Endodermal cell (in vitro differentiated cells): ENCODE data around the gene MS4A18. TPM values are rescaled to one million over a fixed set of nuclear protein-coding genes. Genes with fewer than 3 reads are reported as not detected.

Experiments used
- DNase-seq: peaks from one replicate; pipeline ENCODE4 v3.0.0-alpha.2; 2017
- H3K27ac ChIP-seq: 2 replicates; pipeline ENCODE4 v1.5.1; 2013; ENCODE audit warnings: mild to moderate bottlenecking, low read depth, low read length, moderate library complexity
- H3K27me3 ChIP-seq: 2 replicates; pipeline ENCODE4 v1.6.1; 2013; ENCODE audit warnings: mild to moderate bottlenecking, low read length, moderate library complexity; ENCODE audit not compliant: insufficient read depth, control insufficient read depth, poor library complexity, severe bottlenecking
- H3K36me3 ChIP-seq: 2 replicates; pipeline ENCODE4 v1.7.0; 2013; ENCODE audit warnings: mild to moderate bottlenecking, low read length, moderate library complexity; ENCODE audit not compliant: control insufficient read depth, insufficient read depth
- H3K4me1 ChIP-seq: one replicate; pipeline ENCODE4 v1.7.0; 2013; ENCODE audit warnings: low read length; ENCODE audit not compliant: control insufficient read depth, insufficient read depth
- H3K4me3 ChIP-seq: 2 replicates; pipeline ENCODE4 v1.5.1; 2013; ENCODE audit warnings: mild to moderate bottlenecking, low read length, moderate library complexity
- H3K9ac ChIP-seq: 2 replicates; pipeline ENCODE4 v1.6.1; 2013; ENCODE audit warnings: mild to moderate bottlenecking, low read length, moderate library complexity; ENCODE audit not compliant: poor library complexity, severe bottlenecking; ENCODE audit errors: extremely low read depth
- H3K9me3 ChIP-seq: 2 replicates; pipeline ENCODE4 v1.6.1; 2013; ENCODE audit warnings: mild to moderate bottlenecking, low read length, moderate library complexity; ENCODE audit not compliant: control insufficient read depth
- H3K27ac Mint-ChIP-seq: 2 replicates; pipeline ENCODE4 v1.8.0; 2020; ENCODE audit warnings: mixed read lengths
- H3K27me3 Mint-ChIP-seq: 2 replicates; pipeline ENCODE4 v1.8.0; 2021; ENCODE audit warnings: mild to moderate bottlenecking, mixed read lengths; ENCODE audit not compliant: insufficient read depth
- H3K36me3 Mint-ChIP-seq: 2 replicates; pipeline ENCODE4 v1.8.0; 2020; ENCODE audit warnings: low read depth, mixed read lengths
- H3K4me1 Mint-ChIP-seq: 2 replicates; pipeline ENCODE4 v1.8.0; 2020; ENCODE audit warnings: mixed read lengths
- H3K4me3 Mint-ChIP-seq: 2 replicates; pipeline ENCODE4 v1.8.0; 2020; ENCODE audit warnings: mild to moderate bottlenecking, moderate library complexity, mixed read lengths
- H3K9me3 Mint-ChIP-seq: 2 replicates; pipeline ENCODE4 v1.8.0; 2020; ENCODE audit warnings: mild to moderate bottlenecking, mixed read lengths
- CTCF ChIP-seq: fragments of 200-600 bp; sonication (generic); conservative IDR thresholded peaks from 2 replicates; pipeline ENCODE4 v1.5.0; 2021; ENCODE audit warnings: antibody characterized with exemption, mild to moderate bottlenecking
- WGBS, 2 experiments: methylation state at CpG; one replicate each; pipeline versions ENCODE4 v1.1.5 to v1.1.7; 2013; ENCODE audit warnings: missing lambda C conversion rate in 2 of 2, mixed read lengths in 1 of 2; ENCODE audit not compliant: insufficient coverage in 1 of 2, insufficient read length in 1 of 2; 5-methylcytosine and 5-hydroxymethylcytosine counted together
- total RNA-seq, 2 donors: library from RNA; stranded (reverse); fragmentation: NEBNext Ultra II Directional in 1 of 2; extraction: Animal tissue kit (Norgen Biotek cat#: 25700) in 1 of 2; gene quantifications; 2 replicates in 1 of 2; 3 replicates in 1 of 2; pipeline ENCODE4 v1.2.1, GENCODE V29; 2021

The MS4A18 gene
- total RNA-seq, 2 donors from 2014 or later = not detected

GRCh38 chr11:60792521-60792920 lies 68.0 kb downstream of the MS4A18 start:
- H3K9ac ChIP-seq = no peak overlapping the region
- TF ChIP-seq CTCF = no peak
- Mint-ChIP-seq H3K4me1 (no peaks in the 10 kb centered on the region), H3K9me3 (peaks cover 51% of the 10 kb centered on the region), H3K27me3 (peaks cover 15% of the 10 kb centered on the region), H3K4me3 (no peak overlapping the region), H3K27ac (no peak overlapping the region), H3K36me3 (no peaks in the 10 kb centered on the region)
- no peaks in the 10 kb centered on the region for H3K27me3 ChIP-seq
- no peaks in the 10 kb centered on the region for H3K36me3 ChIP-seq
- peaks cover 6% of the 10 kb centered on the region for H3K9me3 ChIP-seq
- no peak for DNase-seq
- H3K4me3 ChIP-seq = no peak overlapping the region
- WGBS, 2 experiments = 81 to 83% methylated on average over 3 of the region's 3 CpGs
- no peak overlapping the region for H3K27ac ChIP-seq
- H3K4me1 ChIP-seq = no peaks in the 10 kb centered on the region

Other genes starting within 250 kb of the MS4A18 start
- gene MS4A12, start 231.9 kb upstream of the MS4A18 start, total RNA-seq = not detected
- not detected for gene MS4A13, start 209.3 kb upstream of the MS4A18 start, total RNA-seq
- not detected for gene MS4A8, start 25.1 kb upstream of the MS4A18 start, total RNA-seq
- gene MS4A15, start 32.1 kb downstream of the MS4A18 start, total RNA-seq = not detected
- not detected for gene MS4A10, start 60.6 kb downstream of the MS4A18 start, total RNA-seq
- gene CCDC86, start 117.4 kb downstream of the MS4A18 start, total RNA-seq = 10 to 100 TPM; 22.4 to 27.9 TPM
- under 1 TPM in 1 of 2 donors, not detected in 1; 0.15 TPM for gene PTGDR2, start 131.2 kb downstream of the MS4A18 start, total RNA-seq
- gene ZP1, start 142.8 kb downstream of the MS4A18 start, total RNA-seq = not detected
- 100 to 1,000 TPM; 106 to 109 TPM for gene PRPF19, start 181.9 kb downstream of the MS4A18 start, total RNA-seq
- gene TMEM109, start 189.4 kb downstream of the MS4A18 start, total RNA-seq = 10 to 100 TPM; 41.4 to 56.8 TPM
- gene TMEM132A, start 199.7 kb downstream of the MS4A18 start, total RNA-seq = 100 to 1,000 TPM; 135 to 140 TPM
- gene SLC15A3, start 227.5 kb downstream of the MS4A18 start, total RNA-seq = 1 to 10 TPM; 1.4 to 1.6 TPM
- 1 to 10 TPM; 1.5 to 1.6 TPM for gene CD6, start 247.0 kb downstream of the MS4A18 start, total RNA-seq